CD4-positive, alpha-beta T cell (primary cell): ENCODE data around the gene MYRFL. TPM values are rescaled to one million over a fixed set of nuclear protein-coding genes. Genes with fewer than 3 reads are reported as not detected.

Experiments
- ATAC-seq: fragments of 200-7000 bp; cut with Tn5 transposase; one replicate; pipeline ENCODE4 v1.10.0; 2022; ENCODE audit warnings: mild to moderate bottlenecking; ENCODE audit not compliant: poor library complexity
- CTCF ChIA-PET: fragments of 350-600 bp; sonication (Branson Sonifier 250); formaldehyde crosslinking; loops from one replicate; lab custom pipeline; 2021; ENCODE audit warnings: antibody characterized with exemption, inconsistent platforms; lab: Charles Lee
- POLR2A ChIA-PET: fragments of 350-600 bp; sonication (Branson Sonifier 250); formaldehyde crosslinking; loops from one replicate; lab custom pipeline; 2021; ENCODE audit warnings: antibody characterized with exemption, inconsistent platforms; lab: Charles Lee
- DNase-seq, 14 experiments: peaks; one replicate each; pipeline ENCODE4 v3.0.0-alpha.2; 2013 to 2020; ENCODE audit warnings: mixed read lengths in 2 of 14
- H3K27ac ChIP-seq, 2 donors: one replicate each; pipeline versions ENCODE4 v1.5.1 to v1.7.0; 2013; ENCODE audit warnings: low read length in 2 of 2, low read depth in 1 of 2, mild to moderate bottlenecking in 1 of 2
- H3K27me3 ChIP-seq, 2 experiments: 1 replicate in 1 of 2; 2 replicates in 1 of 2; pipeline versions ENCODE4 v1.6.1 to v1.7.0; 2013; ENCODE audit warnings: low read length in 2 of 2, control low read depth in 1 of 2, mild to moderate bottlenecking in 1 of 2, moderate library complexity in 1 of 2; ENCODE audit not compliant: insufficient read depth in 2 of 2, control insufficient read depth in 1 of 2
- H3K36me3 ChIP-seq: one replicate; pipeline ENCODE4 v1.6.1; 2013; ENCODE audit warnings: low read length, control low read depth; ENCODE audit not compliant: insufficient read depth
- H3K4me1 ChIP-seq: one replicate; pipeline ENCODE4 v1.6.1; 2013; ENCODE audit warnings: low read length, control low read depth; ENCODE audit not compliant: insufficient read depth
- H3K4me3 ChIP-seq: one replicate; pipeline ENCODE4 v1.5.1; 2013; ENCODE audit warnings: mild to moderate bottlenecking, low read length, moderate library complexity
- H3K9me3 ChIP-seq, 2 experiments: 1 replicate in 1 of 2; 2 replicates in 1 of 2; pipeline versions ENCODE4 v1.6.1 to v1.7.0; 2013; ENCODE audit warnings: low read length in 2 of 2, mild to moderate bottlenecking in 2 of 2, control low read depth in 1 of 2, moderate library complexity in 1 of 2; ENCODE audit not compliant: control insufficient read depth in 1 of 2, insufficient read depth in 1 of 2
- H3K27ac Mint-ChIP-seq: one replicate; pipeline ENCODE4 v1.8.0; 2020; ENCODE audit warnings: mixed read lengths
- H3K27me3 Mint-ChIP-seq: one replicate; pipeline ENCODE4 v1.8.0; 2021; ENCODE audit warnings: mixed read lengths
- H3K36me3 Mint-ChIP-seq: one replicate; pipeline ENCODE4 v1.8.0; 2021; ENCODE audit warnings: low read depth, mixed read lengths
- H3K4me1 Mint-ChIP-seq: one replicate; pipeline ENCODE4 v1.8.0; 2021; ENCODE audit warnings: low read depth, mixed read lengths
- H3K4me3 Mint-ChIP-seq: one replicate; pipeline ENCODE4 v1.8.0; 2020; ENCODE audit warnings: mild to moderate bottlenecking, mixed read lengths
- H3K9me3 Mint-ChIP-seq: one replicate; pipeline ENCODE4 v1.8.0; 2020; ENCODE audit warnings: mixed read lengths
- CTCF ChIP-seq: fragments of 200-600 bp; IDR thresholded peaks from one replicate; pipeline ENCODE4 v1.8.0; 2022; ENCODE audit warnings: antibody characterized with exemption, mild to moderate bottlenecking
- intact Hi-C, 2 experiments: fragments of 100-400 bp; cut with DNase I in 1 of 2; cut with micrococcal nuclease in 1 of 2; formaldehyde crosslinking; loops; one replicate each; pipeline versions ENCODE4 v1.15.1 to v1.9.0; 2023 to 2025; cut with DNase I, micrococcal nuclease
- total RNA-seq, 174 experiments: library from RNA in 2 of 174; stranded (reverse) in 2 of 174; gene quantifications; one replicate each; pipeline ENCODE4 v1.2.3 and lab custom pipeline; 2021 to 2026

The MYRFL gene
- total RNA-seq, 2 experiments from 2014 or later = not detected

DNA sequence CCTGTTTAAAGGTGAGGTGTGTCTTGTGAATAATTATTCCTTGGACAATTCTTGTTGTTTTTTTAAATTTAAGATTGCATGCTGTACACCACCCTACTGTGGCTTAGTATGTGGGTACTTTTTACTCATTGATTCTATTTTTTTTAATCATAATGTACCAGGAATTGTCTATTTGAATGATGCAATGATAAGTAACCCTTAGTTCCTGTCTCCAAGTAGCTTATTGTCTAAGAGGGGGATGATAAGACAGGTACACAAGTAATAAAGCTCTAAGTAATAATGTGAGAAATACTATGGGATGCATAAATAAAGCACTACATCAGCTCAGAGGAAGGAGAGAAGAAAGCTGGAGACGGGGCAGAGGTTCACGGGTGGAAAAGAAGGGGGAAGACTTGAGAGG is 90.9 kb downstream of the MYRFL start:
- ChIA-PET POLR2A (no interaction called here), CTCF (no interaction called here)
- H3K27me3 Mint-ChIP-seq = peaks cover 6% of the 10 kb centered on the region

DNA sequence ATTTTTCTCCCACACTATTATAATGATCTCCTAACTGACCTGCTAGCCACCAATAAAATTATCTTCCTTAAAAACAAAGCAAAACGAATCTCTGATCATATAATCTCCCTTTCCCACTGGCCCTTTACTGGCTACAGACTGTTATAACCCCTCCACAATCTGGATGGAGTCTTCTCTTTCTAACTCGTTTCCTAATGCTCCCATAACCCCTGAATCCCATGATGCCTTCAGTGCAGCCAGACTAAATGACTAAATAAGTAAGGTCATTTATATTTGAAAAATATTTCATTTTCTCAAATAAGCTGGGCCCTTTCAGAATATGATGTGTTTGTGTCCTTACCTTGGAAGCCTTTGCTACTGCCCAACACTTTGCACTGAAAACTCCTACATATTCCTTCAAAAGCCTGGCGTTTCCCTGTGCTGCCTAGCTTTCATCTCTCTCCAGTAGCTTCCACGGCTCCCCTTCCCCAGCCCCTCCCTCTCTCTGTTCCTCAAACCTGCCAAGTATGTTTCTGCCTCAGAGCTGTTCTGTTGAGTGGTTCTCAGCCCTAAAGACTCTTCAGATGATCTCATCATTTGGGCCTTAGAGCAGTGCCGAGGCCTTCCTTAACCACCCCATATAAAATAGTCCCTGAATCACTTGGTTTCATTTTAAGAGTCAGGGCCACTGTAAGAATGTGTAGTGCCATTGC is 91.7 kb downstream of the MYRFL start:
- Mint-ChIP-seq H3K27me3 (peaks cover 6% of the 10 kb centered on the region), H3K36me3 (no peaks in the 10 kb centered on the region), H3K4me1 (no peaks in the 10 kb centered on the region), H3K27ac (no peak overlapping the region), H3K9me3 (peaks cover 3% of the 10 kb centered on the region), H3K4me3 (no peak overlapping the region)
- ATAC-seq = no peak
- Histone ChIP-seq H3K36me3 (no peaks in the 10 kb centered on the region), H3K4me3 (no peak overlapping the region), H3K27me3 (no peaks in the 10 kb centered on the region), H3K4me1 (no peaks in the 10 kb centered on the region), H3K27ac (no peak overlapping the region), H3K9me3 (no peaks in the 10 kb centered on the region)
- no peak for DNase-seq
- intact Hi-C loops = no loop called here
- CTCF ChIA-PET = no interaction called here
- no peak for TF ChIP-seq CTCF
- POLR2A ChIA-PET = no interaction called here

More for the DNA sequence above, 90.9 kb downstream of the MYRFL start:
- no peaks in the 10 kb centered on the region for H3K9me3 ChIP-seq
- no peak overlapping the region for H3K4me3 ChIP-seq
- intact Hi-C loops = no loop called here
- ATAC-seq (no peak), DNase-seq (no peak)
- peaks cover 3% of the 10 kb centered on the region for H3K9me3 Mint-ChIP-seq
- no peak for TF ChIP-seq CTCF
- no peaks in the 10 kb centered on the region for H3K36me3 Mint-ChIP-seq
- no peak overlapping the region for H3K27ac Mint-ChIP-seq
- no peaks in the 10 kb centered on the region for H3K27me3 ChIP-seq
- no peaks in the 10 kb centered on the region for H3K36me3 ChIP-seq
- no peak overlapping the region for H3K27ac ChIP-seq
- H3K4me1 ChIP-seq = no peaks in the 10 kb centered on the region
- no peak overlapping the region for H3K4me3 Mint-ChIP-seq
- H3K4me1 Mint-ChIP-seq = no peaks in the 10 kb centered on the region

DNA sequence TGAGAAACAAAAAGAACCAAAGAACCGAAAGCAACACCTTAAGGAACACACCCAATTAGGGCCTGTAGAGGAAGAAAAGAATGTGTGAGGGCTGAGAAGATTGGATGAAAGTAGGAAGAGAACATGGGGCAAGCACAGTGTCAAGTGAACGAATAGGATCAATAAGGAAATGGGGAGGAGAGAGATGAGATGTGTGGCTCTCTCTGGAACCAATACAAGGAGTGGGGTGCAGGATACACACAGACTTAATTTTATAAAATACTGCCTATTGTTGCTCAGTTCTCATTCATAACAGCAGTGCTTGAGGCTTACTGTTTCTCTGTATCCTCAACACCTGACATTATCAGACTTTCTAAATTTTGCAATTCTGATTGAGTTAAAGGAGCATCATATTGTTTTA is 93.3 kb downstream of the MYRFL start:
- Mint-ChIP-seq H3K36me3 (no peaks in the 10 kb centered on the region), H3K27ac (no peak overlapping the region), H3K27me3 (peaks cover 6% of the 10 kb centered on the region), H3K4me1 (no peaks in the 10 kb centered on the region), H3K4me3 (no peak overlapping the region), H3K9me3 (peaks cover 3% of the 10 kb centered on the region)
- H3K27ac ChIP-seq = no peak overlapping the region
- H3K9me3 ChIP-seq = no peaks in the 10 kb centered on the region
- POLR2A ChIA-PET = interaction anchor here (0.5 kb wide), 1 partner anchor 671 kb away, joined by 3 read pairs; no protein-coding TSS in a partner anchor
- DNase-seq (no peak), ATAC-seq (no peak)
- no peaks in the 10 kb centered on the region for H3K4me1 ChIP-seq
- no peaks in the 10 kb centered on the region for H3K27me3 ChIP-seq
- no peaks in the 10 kb centered on the region for H3K36me3 ChIP-seq
- H3K4me3 ChIP-seq = no peak overlapping the region
- intact Hi-C loops = no loop called here
- no peak for TF ChIP-seq CTCF
- CTCF ChIA-PET = no interaction called here
